NCI-H2196 (cell line): ENCODE results near the gene PRR23A.

Source experiments
- DNase-seq: peaks from one replicate; lab custom pipeline; 2025; ENCODE audit not compliant: unreplicated experiment; lab: John Stamatoyannopoulos, UW

PRR23A gene

DNA sequence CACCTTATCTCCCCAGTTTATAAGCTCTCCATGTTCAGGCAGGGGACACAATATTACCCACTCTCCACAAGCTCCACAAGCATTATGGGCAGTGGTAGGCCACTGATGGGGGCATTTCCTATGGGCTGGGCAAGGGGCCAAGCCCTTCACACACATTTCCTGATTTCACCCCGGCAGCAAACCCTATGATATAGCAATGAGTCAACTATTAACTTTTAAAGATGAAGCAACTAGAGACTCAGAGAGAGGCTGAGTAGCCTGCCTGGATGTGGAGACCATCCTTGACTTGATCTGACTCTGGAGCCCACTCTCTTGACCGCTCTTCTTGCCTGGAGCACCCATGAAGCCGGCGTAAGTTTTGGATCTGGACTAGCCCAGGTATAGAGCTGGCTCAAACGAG is 31.6 kb downstream of the PRR23A start:
- DNase-seq, result no peak

DNA sequence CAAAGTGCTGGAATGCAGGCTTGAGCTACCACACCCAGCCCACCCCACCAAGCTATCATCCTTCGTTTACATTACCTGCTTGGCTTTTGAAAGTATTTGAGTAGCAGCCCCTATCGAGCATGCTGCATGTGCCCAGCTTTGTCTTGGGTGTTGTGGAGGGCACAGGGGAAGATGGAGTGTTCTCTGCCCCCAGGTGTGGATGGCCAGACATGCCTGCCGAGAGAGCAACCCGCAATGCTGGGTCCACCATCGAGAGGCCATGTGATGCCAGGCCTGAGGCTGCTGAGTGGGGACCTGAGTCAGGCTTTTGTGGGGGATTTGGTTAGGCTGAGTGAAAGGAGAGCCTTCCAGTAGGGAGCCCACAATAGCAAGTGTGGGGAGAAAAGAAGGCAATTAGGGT is 33.1 kb downstream of the PRR23A start:
- no peak for DNase-seq

- no peak for DNase-seq
Measured at GRCh38 chr3:138971766-138972320, 34.2 kb downstream of the PRR23A start.

- no peak for DNase-seq
Measured at GRCh38 chr3:138964923-138965322, 41.1 kb downstream of the PRR23A start.

DNA sequence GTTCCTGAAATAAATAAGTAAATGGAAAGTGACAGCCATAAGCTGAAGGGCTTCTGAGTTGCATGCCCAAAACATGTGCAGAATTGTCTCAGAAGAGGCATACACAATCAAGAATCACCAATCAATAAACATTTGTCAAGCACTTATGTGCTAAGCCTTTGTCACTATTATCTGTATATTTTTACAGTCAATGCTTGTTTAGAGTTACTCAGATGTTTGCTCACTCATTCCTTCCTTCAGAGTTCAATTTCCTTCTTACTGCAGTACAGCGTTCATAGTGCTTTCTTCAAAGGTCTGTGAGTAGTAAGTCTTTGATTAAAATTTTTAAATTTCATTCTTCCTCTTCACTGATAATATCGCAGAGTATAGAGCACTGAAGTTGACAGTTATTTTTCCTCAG is 41.8 kb downstream of the PRR23A start:
- DNase-seq, result no peak

DNA sequence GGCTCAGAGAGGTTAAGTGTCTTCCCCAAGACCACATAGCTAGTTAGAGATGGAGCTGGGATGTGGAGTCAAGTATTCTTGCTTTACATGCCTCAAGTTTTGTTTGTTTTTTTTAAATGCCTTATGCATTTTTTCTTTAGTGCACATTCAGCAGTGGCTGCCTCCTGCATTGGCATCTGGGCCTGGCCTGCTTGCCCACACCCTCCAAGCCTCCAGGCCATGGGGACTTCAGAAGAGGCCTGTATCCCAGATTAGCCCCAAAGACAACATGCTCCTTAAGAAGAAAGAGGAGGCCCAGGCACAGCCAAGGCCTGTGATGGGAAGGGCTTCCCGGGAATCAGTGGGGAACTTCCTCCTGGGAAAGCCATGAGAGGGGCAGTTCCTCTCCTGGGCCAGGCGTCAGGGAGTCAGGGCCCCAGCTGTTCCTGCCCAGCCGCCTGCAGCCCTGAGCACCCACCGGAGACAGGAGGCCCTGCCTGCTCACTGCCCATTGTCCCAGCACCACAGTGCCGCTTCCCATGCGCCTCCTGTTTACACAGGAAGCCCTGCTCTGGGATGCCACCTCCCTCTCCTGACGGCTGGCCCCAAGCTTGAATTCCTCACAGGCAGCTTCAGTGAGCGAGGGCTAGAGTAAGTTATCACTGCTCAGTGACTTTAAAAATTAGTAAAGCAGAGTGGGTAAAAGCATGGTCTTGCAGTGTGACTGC is 43.1 kb downstream of the PRR23A start:
- no peak for DNase-seq

GRCh38 chr3:138960417-138960852 is 45.6 kb downstream of the PRR23A start:
- no peak for DNase-seq
